Measurements from ENCODE around the gene DLX1. TPM values are rescaled to one million over a fixed set of nuclear protein-coding genes. Genes with fewer than 3 reads are reported as not detected.

The DLX1 gene
- total RNA-seq, 1 experiment from 2014 or later: 7.6 TPM

DNA sequence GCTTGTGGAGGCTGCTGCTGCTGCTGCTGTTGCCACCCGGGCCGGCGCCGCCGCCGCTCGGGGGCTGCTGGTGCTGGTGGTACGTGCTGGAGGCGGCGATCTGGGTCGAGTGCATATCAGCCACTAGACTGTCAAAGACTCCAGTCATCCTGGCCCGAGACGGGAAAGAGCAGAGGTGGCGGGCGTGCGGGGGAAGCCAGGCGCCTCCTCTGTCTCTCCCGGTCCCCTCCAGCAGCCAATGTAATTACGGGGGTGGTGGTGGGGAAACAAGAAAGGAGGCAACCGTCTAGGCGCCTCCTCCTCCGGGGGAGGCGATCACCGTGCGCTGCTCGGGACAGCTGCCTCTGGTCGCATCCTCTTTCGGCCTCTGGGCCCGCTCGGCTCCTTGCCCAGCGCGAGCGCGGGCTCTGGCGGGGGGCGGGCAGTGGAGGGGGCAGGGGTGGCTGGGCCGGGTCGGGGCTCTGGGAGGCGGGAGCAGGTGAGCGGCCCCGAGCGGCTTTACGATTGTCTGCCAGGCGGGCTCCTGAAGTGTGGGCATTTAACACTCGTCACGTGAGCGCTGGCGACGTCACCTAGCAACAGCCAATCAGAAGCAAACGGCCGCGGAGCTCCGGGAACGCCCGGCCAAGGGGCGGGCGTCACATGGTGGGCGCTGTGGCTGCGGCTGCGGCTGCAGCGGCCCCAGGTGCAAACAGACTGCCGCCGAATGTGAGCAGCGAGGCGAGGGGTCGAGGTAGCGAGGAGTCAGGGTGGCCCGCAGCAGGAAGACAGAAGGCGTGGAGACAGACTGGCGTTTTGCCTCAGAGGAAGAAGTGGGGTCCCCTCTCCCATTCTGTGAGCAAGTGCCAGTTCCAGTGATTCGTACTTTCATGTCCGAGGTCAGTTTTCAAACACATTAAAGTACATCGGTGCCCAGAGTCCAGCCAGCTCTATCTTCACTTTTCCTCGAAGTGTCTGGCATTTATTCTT lies 17.4 kb downstream of the DLX1 start, which contains the start of gene DLX2:
TSS of gene DLX2 (minus strand) at position 510 of the 969 bp plus-strand sequence. CDS start at position 148, 362 bp downstream.
- ChIA-PET CTCF (interaction anchor here (0.7 kb wide), 1 partner anchor 70 kb away, joined by 3 read pairs; no protein-coding TSS in a partner anchor), POLR2A (ENCODE audit: unreplicated experiment) (no interaction called here)
- Histone ChIP-seq H3K4me2 (ENCODE audit: low read length) (peak within 1 kb of the TSS; percentile 99), H3K4me3 (ENCODE audit: low read length) (peak within 1 kb of the TSS; percentile 78), H3K27ac (ENCODE audit: low read length) (no peak within 1 kb of the TSS), H4K20me1 (ENCODE audit: low read length) (no peaks in the 10 kb centered on the region), H3K79me2 (ENCODE audit: low read length) (no peaks in the 10 kb centered on the region), H3K9ac (ENCODE audit: low read length) (peak within 1 kb of the TSS; percentile 41), H3K4me1 (ENCODE audit: insufficient read depth, low read length) (peaks cover 30% of the 10 kb centered on the region), H3K27me3 (ENCODE audit: low read length) (no peaks in the 10 kb centered on the region), H3K9me3 (ENCODE audit: low read length) (no peaks in the 10 kb centered on the region), H3F3A (ENCODE audit: low read length, unreplicated experiment) (peaks cover 6% of the 10 kb centered on the region), H3K9me2 (replicated peaks; ENCODE audit: low read length) (no peaks in the 10 kb centered on the region), H3K36me3 (ENCODE audit: low read depth, low read length) (no peaks in the 10 kb centered on the region), H2AFZ (ENCODE audit: low read length) (peak within 1 kb of the TSS; percentile 97)
- ATAC-seq: peak; percentile 50
- TF ChIP-seq EZH2 (IDR thresholded peaks at IDR 0.05; ENCODE audit: low read length, unreplicated experiment) (no peak), CTCF (conservative IDR thresholded peaks at IDR 0.05; ENCODE audit: low read depth, low read length) (no peak), EZH2phosphoT487 (IDR thresholded peaks at IDR 0.05; ENCODE audit: borderline replicate concordance, low read length) (no peak)
- intact Hi-C loops (cut with micrococcal nuclease): loop anchor here (1.0 to 5.0 kb wide), 6 partner anchors 146 to 530 kb away; partner anchors contain the start of gene HAT1
- peak; percentile 92 for DNase-seq
- no TSS peak for BruUV-seq (replicated peaks)

GRCh38 chr2:172103471-172104272 lies 18.4 kb downstream of the DLX1 start:
- Histone ChIP-seq H3K9me2 (replicated peaks; ENCODE audit: low read length) (no peaks in the 10 kb centered on the region), H3K4me1 (ENCODE audit: insufficient read depth, low read length) (peaks cover 20% of the 10 kb centered on the region), H3K27me3 (ENCODE audit: low read length) (no peaks in the 10 kb centered on the region), H3K9ac (ENCODE audit: low read length) (peak overlapping the region; percentile 15; the same call in 1 of the 2 replicates), H3K27ac (ENCODE audit: low read length) (no peak overlapping the region), H2AFZ (ENCODE audit: low read length) (peak overlapping the region; percentile 97), H3F3A (ENCODE audit: low read length, unreplicated experiment) (no peaks in the 10 kb centered on the region), H3K4me2 (ENCODE audit: low read length) (peak overlapping the region; percentile 99), H3K4me3 (ENCODE audit: low read length) (peak overlapping the region; percentile 78), H3K79me2 (ENCODE audit: low read length) (no peaks in the 10 kb centered on the region), H4K20me1 (ENCODE audit: low read length) (no peaks in the 10 kb centered on the region), H3K9me3 (ENCODE audit: low read length) (no peaks in the 10 kb centered on the region), H3K36me3 (ENCODE audit: low read depth, low read length) (no peaks in the 10 kb centered on the region)
- CTCF ChIA-PET: interaction anchor here (0.7 kb wide), 1 partner anchor 69 kb away, joined by 3 read pairs; no protein-coding TSS in a partner anchor
- TF ChIP-seq CTCF (conservative IDR thresholded peaks at IDR 0.05; ENCODE audit: low read depth, low read length) (peak; percentile 97), EZH2phosphoT487 (IDR thresholded peaks at IDR 0.05; ENCODE audit: borderline replicate concordance, low read length) (no peak), EZH2 (IDR thresholded peaks at IDR 0.05; ENCODE audit: low read length, unreplicated experiment) (no peak)
- intact Hi-C loops (cut with micrococcal nuclease): loop anchor here (1.0 to 5.0 kb wide), 6 partner anchors 147 to 531 kb away; partner anchors contain the start of gene HAT1
- no TSS peak for BruUV-seq (replicated peaks)
- peak; percentile 36 for ATAC-seq
- peak; percentile 91 for DNase-seq
- POLR2A ChIA-PET (ENCODE audit: unreplicated experiment): no interaction called here

Data from PC-3 (cell line).